Pancreas (tissue), 10 donors: Measurements from ENCODE around the gene GTF3C6. TPM values are rescaled to one million over a fixed set of nuclear protein-coding genes. Genes with fewer than 3 reads are reported as not detected.

Experiments used
- ATAC-seq, 4 donors: fragments of 200-7000 bp; cut with Tn5 transposase; one replicate each; pipeline versions ENCODE4 v1.8.0 to v1.9.1; 2020; ENCODE audit warnings: mild to moderate bottlenecking in 4 of 4, moderate library complexity in 4 of 4
- DNase-seq, 6 donors: peaks; one replicate each; pipeline ENCODE4 v3.0.0-alpha.2; 2020
- FAIRE-seq: peaks from 2 replicates; lab custom pipeline; 2012; peaks lifted over from hg19 to GRCh38; lab: Jason Lieb, UNC
- H3K27ac ChIP-seq, 4 donors: fragments of 200-600 bp; sonication (generic); 1 replicate in 3 of 4; 2 replicates in 1 of 4; pipeline versions ENCODE4 v1.5.0 to v1.8.0; 2020
- H3K27me3 ChIP-seq, 4 donors: fragments of 200-600 bp; one replicate each; pipeline ENCODE4 v1.8.0; 2021
- H3K36me3 ChIP-seq, 3 donors: fragments of 200-600 bp; sonication (generic) in 1 of 3; one replicate each; pipeline versions ENCODE4 v1.5.0 to v1.8.0; 2020 to 2021
- H3K4me1 ChIP-seq, 3 donors: fragments of 200-600 bp; one replicate each; pipeline ENCODE4 v1.8.0; 2021
- H3K4me3 ChIP-seq, 4 donors: fragments of 200-600 bp; sonication (generic) in 2 of 4; one replicate each; pipeline versions ENCODE4 v1.5.0 to v1.8.0; 2020 to 2021
- H3K9me3 ChIP-seq, 4 donors: fragments of 200-600 bp; one replicate each; pipeline ENCODE4 v1.8.0; 2021
- WGBS, 2 donors: extraction: QIAGEN DNeasy Blood & Tissue Kit; methylation state at CpG; one replicate each; pipeline ENCODE4 v1.1.7; 2013; 5-methylcytosine and 5-hydroxymethylcytosine counted together
- intact Hi-C, 3 donors: fragments of 100-400 bp; cut with DNase I; formaldehyde crosslinking; loops; one replicate each; pipeline versions ENCODE4 v1.11.1 to v1.14.2; 2022
- polyA plus RNA-seq, 2 donors: library from polyadenylated mRNA; stranded (reverse); fragments of 200-250 nt; gene quantifications; one replicate each; pipeline ENCODE4 v1.2.3, GENCODE V29; 2013
- total RNA-seq, 6 donors: library from RNA; stranded (reverse); fragmentation: NEBNext Ultra II Directional in 4 of 6; extraction: Animal tissue kit (Norgen Biotek cat#: 25700) in 4 of 6; gene quantifications; one replicate each; pipeline versions ENCODE4 v1.2.1 to v1.2.4, GENCODE V29; 2021 to 2023
- TF ChIP-seq, protein P1 (sequence below), 4 donors: fragments of 200-600 bp; sonication (generic) in 3 of 4; IDR thresholded peaks; one replicate each; pipeline versions ENCODE4 v1.5.0 to v1.8.0; 2021; ENCODE audit warnings: antibody characterized with exemption in 4 of 4
- donor health status: healthy with polysubstance abuse.
- donor health status: DM: no; HTN: no; CAD: no; lungs with moderate emphysema.
- donor health status: DM: no; HTN: no; CAD: no.
- donor health status: control.
- donor health status: control.
- donor health status: Bipolar disorder and iron deficiency.
- donor health status: DM: yes; HTN: yes; CAD: no.
- donor health status: DM: no; HTN: no; CAD: no.
- donor health status: DM: no; HTN: no; CAD: no.
- donor health status: DM: yes; HTN: yes; CAD: no.

The GTF3C6 gene, protein sequence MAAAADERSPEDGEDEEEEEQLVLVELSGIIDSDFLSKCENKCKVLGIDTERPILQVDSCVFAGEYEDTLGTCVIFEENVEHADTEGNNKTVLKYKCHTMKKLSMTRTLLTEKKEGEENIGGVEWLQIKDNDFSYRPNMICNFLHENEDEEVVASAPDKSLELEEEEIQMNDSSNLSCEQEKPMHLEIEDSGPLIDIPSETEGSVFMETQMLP
- 10 to 100 TPM; 14.8 to 35.2 (median 21.0) TPM for total RNA-seq
- polyA plus RNA-seq = 10 to 100 TPM; 31.7 to 37.1 TPM

DNA sequence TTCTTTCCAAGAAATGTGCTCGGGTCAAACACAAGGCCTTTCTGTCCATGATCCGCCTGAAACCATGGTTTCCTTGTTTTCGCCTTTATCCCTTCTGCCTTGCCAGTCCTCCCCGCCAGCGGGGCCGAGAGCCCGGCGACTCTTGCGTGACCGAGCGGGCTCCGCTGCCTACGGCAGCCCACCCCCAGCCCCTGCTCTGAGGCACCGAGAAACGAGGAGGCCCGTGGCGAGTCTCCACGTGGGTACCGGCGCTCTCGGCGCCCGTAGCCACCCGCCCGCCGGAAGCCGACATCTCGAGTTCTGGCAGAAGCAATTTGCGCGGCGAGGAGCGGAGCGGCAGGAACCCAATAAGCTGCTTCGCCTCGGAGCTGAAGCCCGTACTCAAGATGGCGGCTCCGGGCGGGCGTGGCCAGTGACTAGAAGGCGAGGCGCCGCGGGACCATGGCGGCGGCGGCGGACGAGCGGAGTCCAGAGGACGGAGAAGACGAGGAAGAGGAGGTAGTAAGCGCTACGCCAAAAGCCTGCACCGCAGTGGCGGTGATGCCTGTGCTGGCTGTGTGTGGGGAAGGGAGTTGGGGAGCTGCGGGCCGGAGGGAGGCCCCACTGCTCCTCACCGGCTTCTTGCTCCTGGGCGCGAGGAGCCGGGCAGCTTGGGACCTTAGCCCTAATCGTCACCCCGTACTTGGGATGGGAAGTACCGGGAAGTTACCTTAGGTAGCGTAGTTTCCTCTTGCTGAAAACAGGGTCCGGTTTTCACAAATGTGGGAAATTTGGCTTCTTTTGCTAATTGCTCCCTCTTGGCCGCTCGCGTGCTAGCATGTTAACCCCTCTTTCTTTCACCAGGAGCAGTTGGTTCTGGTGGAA is at the start of gene GTF3C6:
TSS of gene GTF3C6 (plus strand) at position 378 of the 864 bp plus-strand sequence. CDS start at position 442, 64 bp downstream.
- WGBS, 2 donors = 0 to 1% methylated on average over 70 of the region's 70 CpGs
- H3K4me3 ChIP-seq = peak within 1 kb of the TSS; percentile 74 to 90 (median 86)
- peak; percentile 87 to 97 (median 90) for DNase-seq
- peaks cover 0 to 14% (median 2%) of the 10 kb centered on the region in 3 donors for H3K36me3 ChIP-seq
- peak within 1 kb of the TSS; percentile 72 to 92 (median 88) for H3K27ac ChIP-seq
- peak; percentile 97 to 100 (median 99) for ATAC-seq
- FAIRE-seq = no peak
- H3K27me3 ChIP-seq = no peaks in the 10 kb centered on the region
- peaks cover 0 to 5% (median 5%) of the 10 kb centered on the region in 3 donors for H3K4me1 ChIP-seq
- TF ChIP-seq, protein P1, sequence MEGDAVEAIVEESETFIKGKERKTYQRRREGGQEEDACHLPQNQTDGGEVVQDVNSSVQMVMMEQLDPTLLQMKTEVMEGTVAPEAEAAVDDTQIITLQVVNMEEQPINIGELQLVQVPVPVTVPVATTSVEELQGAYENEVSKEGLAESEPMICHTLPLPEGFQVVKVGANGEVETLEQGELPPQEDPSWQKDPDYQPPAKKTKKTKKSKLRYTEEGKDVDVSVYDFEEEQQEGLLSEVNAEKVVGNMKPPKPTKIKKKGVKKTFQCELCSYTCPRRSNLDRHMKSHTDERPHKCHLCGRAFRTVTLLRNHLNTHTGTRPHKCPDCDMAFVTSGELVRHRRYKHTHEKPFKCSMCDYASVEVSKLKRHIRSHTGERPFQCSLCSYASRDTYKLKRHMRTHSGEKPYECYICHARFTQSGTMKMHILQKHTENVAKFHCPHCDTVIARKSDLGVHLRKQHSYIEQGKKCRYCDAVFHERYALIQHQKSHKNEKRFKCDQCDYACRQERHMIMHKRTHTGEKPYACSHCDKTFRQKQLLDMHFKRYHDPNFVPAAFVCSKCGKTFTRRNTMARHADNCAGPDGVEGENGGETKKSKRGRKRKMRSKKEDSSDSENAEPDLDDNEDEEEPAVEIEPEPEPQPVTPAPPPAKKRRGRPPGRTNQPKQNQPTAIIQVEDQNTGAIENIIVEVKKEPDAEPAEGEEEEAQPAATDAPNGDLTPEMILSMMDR (IDR thresholded peaks at IDR 0.05) = no peak
- intact Hi-C loops = no loop called here
- H3K9me3 ChIP-seq = no peaks in the 10 kb centered on the region

DNA sequence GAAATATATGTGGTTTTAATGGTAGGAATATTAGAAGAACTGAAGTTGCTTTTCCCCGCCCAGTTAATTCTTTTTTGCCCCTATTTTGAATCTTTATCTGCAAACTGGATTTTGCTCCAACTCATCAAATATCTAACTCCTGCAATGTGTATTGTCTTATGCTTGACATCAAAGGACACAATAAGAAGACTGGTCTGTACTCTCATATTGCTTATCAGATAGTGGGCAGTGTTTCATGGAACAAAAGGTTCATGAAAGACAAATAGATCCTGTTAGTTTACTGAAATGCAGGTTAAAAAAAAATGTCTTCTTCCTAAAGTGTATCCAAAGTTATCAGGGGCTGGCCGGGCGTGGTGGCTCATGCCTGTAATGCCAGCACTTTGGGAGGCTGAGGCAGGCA is 27.7 kb upstream of the GTF3C6 start:
- 92 to 96% methylated on average over 3 of the region's 3 CpGs for WGBS, 2 donors
- no peaks in the 10 kb centered on the region for H3K27me3 ChIP-seq
- DNase-seq = no peak
- TF ChIP-seq, protein P1 (IDR thresholded peaks at IDR 0.05) = no peak
- H3K36me3 ChIP-seq = no peaks in the 10 kb centered on the region
- H3K4me3 ChIP-seq = no peak overlapping the region
- intact Hi-C loops = no loop called here
- no peaks in the 10 kb centered on the region for H3K4me1 ChIP-seq
- FAIRE-seq = no peak
- ATAC-seq = no peak
- no peak overlapping the region for H3K27ac ChIP-seq
- no peaks in the 10 kb centered on the region for H3K9me3 ChIP-seq

DNA sequence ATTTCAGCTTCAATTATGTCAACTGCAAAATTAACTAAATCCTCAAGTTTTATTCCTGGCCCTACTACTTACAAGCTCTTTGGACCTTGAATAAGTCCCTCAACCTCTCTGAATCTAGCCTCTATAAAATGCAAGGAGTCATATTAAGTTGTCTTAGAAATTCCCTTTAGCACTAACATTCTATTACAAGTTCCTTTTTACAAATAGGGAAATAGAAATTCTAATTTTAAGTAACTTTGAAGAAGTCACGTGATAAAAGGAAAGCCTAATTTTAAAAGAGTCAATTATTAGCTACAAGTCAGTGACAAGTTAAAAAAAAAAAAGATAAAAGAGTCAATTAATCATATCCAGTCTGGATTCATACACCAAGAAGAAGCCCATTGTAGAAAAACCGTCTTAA is 24.6 kb upstream of the GTF3C6 start:
- intact Hi-C loops = no loop called here
- DNase-seq (no peak), ATAC-seq (no peak), FAIRE-seq (no peak)
- 42 to 46% methylated on average over 2 of the region's 2 CpGs for WGBS, 2 donors
- no peaks in the 10 kb centered on the region for H3K27me3 ChIP-seq
- H3K4me1 ChIP-seq = no peaks in the 10 kb centered on the region
- H3K4me3 ChIP-seq = no peak overlapping the region
- H3K9me3 ChIP-seq = no peaks in the 10 kb centered on the region
- H3K27ac ChIP-seq = no peak overlapping the region
- TF ChIP-seq, protein P1 (IDR thresholded peaks at IDR 0.05) = no peak
- H3K36me3 ChIP-seq = no peaks in the 10 kb centered on the region

DNA sequence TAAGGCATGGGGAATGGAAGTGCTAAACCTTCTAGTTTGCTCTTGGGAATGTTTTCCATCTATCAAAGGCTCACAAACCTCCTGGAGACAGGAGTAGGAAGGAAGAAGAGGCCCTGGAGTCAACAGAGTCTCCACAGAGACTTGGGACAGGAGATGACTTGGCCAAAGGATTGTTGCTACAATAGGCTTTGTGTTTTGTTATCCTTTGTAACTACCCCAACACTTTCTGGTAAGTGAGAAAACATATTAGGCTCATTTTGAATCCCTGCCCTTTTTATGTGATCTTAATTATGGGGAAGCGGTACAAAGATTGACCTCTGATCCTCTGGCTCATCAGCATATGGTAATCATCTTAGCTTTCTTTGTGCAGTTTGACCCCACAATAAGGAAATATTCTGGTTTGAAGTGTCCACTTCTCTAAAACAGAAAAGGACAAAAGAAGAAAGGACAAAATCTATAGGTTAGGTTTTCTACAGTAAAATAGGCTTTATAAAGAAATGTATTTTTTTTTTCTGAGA is 24.1 kb upstream of the GTF3C6 start:
- DNase-seq (no peak), FAIRE-seq (no peak), ATAC-seq (no peak)
- no peaks in the 10 kb centered on the region for H3K4me1 ChIP-seq
- no peak overlapping the region for H3K27ac ChIP-seq
- H3K4me3 ChIP-seq = no peak overlapping the region
- intact Hi-C loops = no loop called here
- H3K36me3 ChIP-seq = no peaks in the 10 kb centered on the region
- TF ChIP-seq, protein P1 (IDR thresholded peaks at IDR 0.05) = no peak
- H3K27me3 ChIP-seq = no peaks in the 10 kb centered on the region
- 94 to 100% methylated on average over 1 of the region's 1 CpG for WGBS, 2 donors
- no peaks in the 10 kb centered on the region for H3K9me3 ChIP-seq
